ENCODE measurements around the gene ERC2. TPM values are rescaled to one million over a fixed set of nuclear protein-coding genes. Genes with fewer than 3 reads are reported as not detected.

ERC2 gene
- total RNA-seq, 4 donors from 2014 or later = 5.3 to 8.8 (median 7.8) TPM

GRCh38 chr3:55579496-55579895 is 888.8 kb downstream of the ERC2 start:
- no peak overlapping the region for H3K4me3 ChIP-seq (replicated peaks in 1 of 3)
- DNase-seq = no peak
- no peak overlapping the region for H3K27ac ChIP-seq
- intact Hi-C loops (cut with DNase I) = no loop called here
- TF ChIP-seq, protein P1, sequence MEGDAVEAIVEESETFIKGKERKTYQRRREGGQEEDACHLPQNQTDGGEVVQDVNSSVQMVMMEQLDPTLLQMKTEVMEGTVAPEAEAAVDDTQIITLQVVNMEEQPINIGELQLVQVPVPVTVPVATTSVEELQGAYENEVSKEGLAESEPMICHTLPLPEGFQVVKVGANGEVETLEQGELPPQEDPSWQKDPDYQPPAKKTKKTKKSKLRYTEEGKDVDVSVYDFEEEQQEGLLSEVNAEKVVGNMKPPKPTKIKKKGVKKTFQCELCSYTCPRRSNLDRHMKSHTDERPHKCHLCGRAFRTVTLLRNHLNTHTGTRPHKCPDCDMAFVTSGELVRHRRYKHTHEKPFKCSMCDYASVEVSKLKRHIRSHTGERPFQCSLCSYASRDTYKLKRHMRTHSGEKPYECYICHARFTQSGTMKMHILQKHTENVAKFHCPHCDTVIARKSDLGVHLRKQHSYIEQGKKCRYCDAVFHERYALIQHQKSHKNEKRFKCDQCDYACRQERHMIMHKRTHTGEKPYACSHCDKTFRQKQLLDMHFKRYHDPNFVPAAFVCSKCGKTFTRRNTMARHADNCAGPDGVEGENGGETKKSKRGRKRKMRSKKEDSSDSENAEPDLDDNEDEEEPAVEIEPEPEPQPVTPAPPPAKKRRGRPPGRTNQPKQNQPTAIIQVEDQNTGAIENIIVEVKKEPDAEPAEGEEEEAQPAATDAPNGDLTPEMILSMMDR (IDR thresholded peaks at IDR 0.05) = no peak
- WGBS, 2 donors = 64 to 81% methylated on average over 8 of the region's 8 CpGs
- no peaks in the 10 kb centered on the region for H3K4me1 ChIP-seq
- H3K27me3 ChIP-seq = no peaks in the 10 kb centered on the region
- H3K9me3 ChIP-seq = no peaks in the 10 kb centered on the region
- H3K36me3 ChIP-seq = no peaks in the 10 kb centered on the region

- no peaks in the 10 kb centered on the region for H3K9me3 ChIP-seq
- 83 to 84% methylated on average over 17 of the region's 17 CpGs for WGBS, 2 donors
- peaks cover 5 to 6% of the 10 kb centered on the region in 2 donors for H3K4me1 ChIP-seq
- no peak for DNase-seq
- no peaks in the 10 kb centered on the region for H3K36me3 ChIP-seq
- intact Hi-C loops (cut with DNase I) = no loop called here
- no peaks in the 10 kb centered on the region for H3K27me3 ChIP-seq
- TF ChIP-seq, protein P1 (IDR thresholded peaks at IDR 0.05) = no peak
- TF ChIP-seq POLR2A (IDR thresholded peaks at IDR 0.05) = no peak
- no peak overlapping the region for H3K27ac ChIP-seq
- no peak overlapping the region for H3K4me3 ChIP-seq (replicated peaks in 1 of 3)
Measured at GRCh38 chr3:55576621-55577388, 891.5 kb downstream of the ERC2 start.

- DNase-seq = no peak
- H3K9me3 ChIP-seq = no peaks in the 10 kb centered on the region
- WGBS, 2 donors = 61 to 68% methylated on average over 3 of the region's 3 CpGs
- H3K27me3 ChIP-seq = no peaks in the 10 kb centered on the region
- TF ChIP-seq POLR2A (IDR thresholded peaks at IDR 0.05) = no peak
- TF ChIP-seq, protein P1 (IDR thresholded peaks at IDR 0.05) = no peak
- H3K27ac ChIP-seq = no peak overlapping the region
- H3K4me1 ChIP-seq = peaks cover 6 to 10% of the 10 kb centered on the region in 2 donors
- H3K4me3 ChIP-seq (replicated peaks in 1 of 3) = no peak overlapping the region
- intact Hi-C loops (cut with DNase I) = no loop called here
- H3K36me3 ChIP-seq = no peaks in the 10 kb centered on the region
Measured at GRCh38 chr3:55574671-55575070, 893.6 kb downstream of the ERC2 start.

GRCh38 chr3:55572816-55573215 is 895.5 kb downstream of the ERC2 start:
- DNase-seq = no peak
- Histone ChIP-seq H3K27me3 (no peaks in the 10 kb centered on the region), H3K27ac (no peak overlapping the region), H3K36me3 (no peaks in the 10 kb centered on the region), H3K4me3 (replicated peaks in 1 of 3) (no peak overlapping the region), H3K9me3 (no peaks in the 10 kb centered on the region), H3K4me1 (peaks cover 6 to 10% of the 10 kb centered on the region in 2 donors)
- whole genome bisulfite sequencing, 2 donors = 93 to 95% methylated on average over 2 of the region's 2 CpGs
- intact Hi-C loops (cut with DNase I) = no loop called here
- TF ChIP-seq, protein P1 (IDR thresholded peaks at IDR 0.05) = no peak
- TF ChIP-seq POLR2A (IDR thresholded peaks at IDR 0.05) = no peak

DNA sequence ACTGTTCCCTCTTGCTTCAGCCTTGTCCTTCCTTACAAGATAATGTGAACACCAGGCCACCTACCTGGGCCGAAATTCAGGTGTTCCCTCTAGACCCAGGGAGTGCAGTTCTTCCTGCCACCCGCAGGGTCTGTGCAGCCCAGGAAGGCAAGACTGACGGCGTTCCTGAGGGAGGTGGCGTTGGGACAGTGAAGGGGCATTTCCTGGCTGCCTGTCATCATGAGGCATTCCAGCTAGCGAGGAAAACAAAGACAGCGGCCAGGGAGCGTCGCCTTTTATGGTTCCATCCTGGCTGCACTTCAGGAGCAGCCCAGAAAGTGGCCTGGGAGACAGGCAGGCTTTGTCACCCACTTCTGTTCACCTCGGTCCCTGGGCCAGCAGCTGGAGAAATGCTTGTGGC is 896.4 kb downstream of the ERC2 start:
- peak overlapping the region in 1 of 3 donors; percentile 5 for H3K27ac ChIP-seq
- TF ChIP-seq, protein P1 (IDR thresholded peaks at IDR 0.05) = peak in 5 of 6 experiments; percentile 38 to 64 (median 58)
- no peak for TF ChIP-seq POLR2A (IDR thresholded peaks at IDR 0.05)
- no peaks in the 10 kb centered on the region for H3K9me3 ChIP-seq
- no peaks in the 10 kb centered on the region for H3K36me3 ChIP-seq
- intact Hi-C loops (cut with DNase I) = no loop called here
- no peaks in the 10 kb centered on the region for H3K27me3 ChIP-seq
- no peak overlapping the region for H3K4me3 ChIP-seq (replicated peaks in 1 of 3)
- 11 to 12% methylated on average over 9 to 10 of the region's 10 CpGs for WGBS, 2 donors
- H3K4me1 ChIP-seq = peaks cover 6 to 10% of the 10 kb centered on the region in 2 donors
- DNase-seq = peak; percentile 70 to 83
